ENCODE results near the gene CFAP299. TPM values are rescaled to one million over a fixed set of nuclear protein-coding genes. Genes with fewer than 3 reads are reported as not detected.
"Not testable (repeated sequence)": the region's sequence is repeated elsewhere in the genome, so short reads cannot be mapped to it uniquely, and the experiment has no call there.

CFAP299 gene
- total RNA-seq, 2 experiments from 2014 or later = 0.63 to 3.7 TPM

DNA sequence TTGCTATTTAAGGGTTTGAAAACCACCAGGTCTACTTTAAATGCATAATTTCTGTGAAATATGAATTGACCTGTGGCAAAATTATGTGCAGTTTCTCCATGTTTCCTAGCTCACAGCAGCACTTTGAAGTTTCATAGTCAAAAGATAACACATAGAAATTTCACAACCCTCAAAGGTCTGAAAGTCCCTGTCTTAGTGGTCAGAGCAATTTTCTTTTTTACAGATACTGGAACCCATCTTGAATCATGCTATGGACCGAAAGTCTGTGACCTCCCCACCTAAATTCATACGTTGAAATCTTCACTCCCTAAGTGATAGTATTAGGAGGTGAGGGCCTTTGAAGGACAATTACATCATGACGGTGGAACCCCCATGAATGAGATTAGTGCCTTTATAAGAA is 454.6 kb downstream of the CFAP299 start:
- Histone ChIP-seq H3K4me2 (ENCODE audit: low read length) (no peak overlapping the region), H3K79me2 (ENCODE audit: insufficient read depth, low read depth, low read length) (no peaks in the 10 kb centered on the region), H3K4me1 (ENCODE audit: insufficient read depth, low read length, poor library complexity, severe bottlenecking) (peaks cover 21% of the 10 kb centered on the region), H3K4me3 (ENCODE audit: low read depth, low read length, poor library complexity, severe bottlenecking) (no peak overlapping the region), H3K36me3 (ENCODE audit: insufficient read depth, low read length) (peaks cover 13% of the 10 kb centered on the region; the same call in 1 of the 2 replicates), H3K27ac (ENCODE audit: low read depth, low read length, poor library complexity, severe bottlenecking) (no peak overlapping the region), H2AFZ (ENCODE audit: low read length) (peak overlapping the region; percentile 39; the same call in 1 of the 2 replicates), H3K9me3 (ENCODE audit: low read length) (peaks cover 35% of the 10 kb centered on the region; the same call in 1 of the 2 replicates), H3K9me2 (ENCODE audit: insufficient read depth, low read length) (no peaks in the 10 kb centered on the region), H4K20me1 (ENCODE audit: insufficient read depth, low read length) (no peaks in the 10 kb centered on the region)
- POLR2A ChIA-PET = interaction anchor here (1.0 kb wide), 1 partner anchor 16 kb away, joined by 3 read pairs; no protein-coding TSS in a partner anchor
- no peak for DNase-seq (ENCODE audit: low spot score)
- BruUV-seq (replicated peaks) = no TSS peak
- TF ChIP-seq, protein P1, sequence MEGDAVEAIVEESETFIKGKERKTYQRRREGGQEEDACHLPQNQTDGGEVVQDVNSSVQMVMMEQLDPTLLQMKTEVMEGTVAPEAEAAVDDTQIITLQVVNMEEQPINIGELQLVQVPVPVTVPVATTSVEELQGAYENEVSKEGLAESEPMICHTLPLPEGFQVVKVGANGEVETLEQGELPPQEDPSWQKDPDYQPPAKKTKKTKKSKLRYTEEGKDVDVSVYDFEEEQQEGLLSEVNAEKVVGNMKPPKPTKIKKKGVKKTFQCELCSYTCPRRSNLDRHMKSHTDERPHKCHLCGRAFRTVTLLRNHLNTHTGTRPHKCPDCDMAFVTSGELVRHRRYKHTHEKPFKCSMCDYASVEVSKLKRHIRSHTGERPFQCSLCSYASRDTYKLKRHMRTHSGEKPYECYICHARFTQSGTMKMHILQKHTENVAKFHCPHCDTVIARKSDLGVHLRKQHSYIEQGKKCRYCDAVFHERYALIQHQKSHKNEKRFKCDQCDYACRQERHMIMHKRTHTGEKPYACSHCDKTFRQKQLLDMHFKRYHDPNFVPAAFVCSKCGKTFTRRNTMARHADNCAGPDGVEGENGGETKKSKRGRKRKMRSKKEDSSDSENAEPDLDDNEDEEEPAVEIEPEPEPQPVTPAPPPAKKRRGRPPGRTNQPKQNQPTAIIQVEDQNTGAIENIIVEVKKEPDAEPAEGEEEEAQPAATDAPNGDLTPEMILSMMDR (conservative IDR thresholded peaks at IDR 0.05; ENCODE audit: low read length) = no peak
- no peak for TF ChIP-seq EZH2phosphoT487 (IDR thresholded peaks at IDR 0.05; ENCODE audit: borderline replicate concordance, low read depth, low read length)
- CTCF ChIA-PET (ENCODE audit: unreplicated experiment) = no interaction called here
- intact Hi-C loops (cut with micrococcal nuclease; ENCODE audit: unreplicated experiment) = no loop called here

- DNase-seq (ENCODE audit: low spot score); H3K4me1 ChIP-seq (ENCODE audit: insufficient read depth, low read length, poor library complexity, severe bottlenecking); H2AFZ ChIP-seq (ENCODE audit: low read length); H3K79me2 ChIP-seq (ENCODE audit: insufficient read depth, low read depth, low read length); BruUV-seq (replicated peaks); H3K27ac ChIP-seq (ENCODE audit: low read depth, low read length, poor library complexity, severe bottlenecking); H3K4me2 ChIP-seq (ENCODE audit: low read length); H3K9me2 ChIP-seq (ENCODE audit: insufficient read depth, low read length); CTCF ChIA-PET (ENCODE audit: unreplicated experiment); H3K4me3 ChIP-seq (ENCODE audit: low read depth, low read length, poor library complexity, severe bottlenecking); H4K20me1 ChIP-seq (ENCODE audit: insufficient read depth, low read length); POLR2A ChIA-PET; intact Hi-C loops (cut with micrococcal nuclease; ENCODE audit: unreplicated experiment): not testable (repeated sequence)
- Histone ChIP-seq H3K36me3 (ENCODE audit: insufficient read depth, low read length) (peaks cover 31% of the 10 kb centered on the region; the same call in 1 of the 2 replicates), H3K9me3 (ENCODE audit: low read length) (peaks cover 45% of the 10 kb centered on the region)
Observed at GRCh38 chr4:80793660-80794059, 458.1 kb downstream of the CFAP299 start.

DNA sequence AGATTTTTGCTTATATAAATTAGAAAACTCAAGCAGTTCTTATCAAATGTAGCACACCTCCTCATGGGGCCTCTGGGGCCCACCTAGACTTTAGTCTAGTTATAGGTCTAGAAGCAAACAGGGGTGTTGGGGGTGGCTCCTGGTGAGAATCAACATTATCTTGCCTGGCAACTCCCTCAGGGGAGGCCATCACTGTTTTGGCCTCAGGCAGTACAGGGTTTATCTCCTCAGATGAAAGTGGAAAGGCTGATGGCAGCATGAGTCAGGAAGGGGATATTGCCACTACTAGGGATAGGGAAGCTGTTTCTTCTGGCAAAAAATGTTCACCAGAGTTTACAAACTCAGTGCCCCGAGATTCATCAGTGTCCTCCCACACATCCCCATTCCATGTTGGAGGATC is 462.6 kb downstream of the CFAP299 start:
- intact Hi-C loops (cut with micrococcal nuclease; ENCODE audit: unreplicated experiment) = no loop called here
- H3K4me2 ChIP-seq (ENCODE audit: low read length) = no peak overlapping the region
- no peak overlapping the region; the same call in 1 of the 2 replicates for H2AFZ ChIP-seq (ENCODE audit: low read length)
- ChIA-PET CTCF (ENCODE audit: unreplicated experiment) (no interaction called here), POLR2A (interaction anchor here (0.8 kb wide), 1 partner anchor 187 kb away, joined by 3 read pairs; no protein-coding TSS in a partner anchor)
- peaks cover 39% of the 10 kb centered on the region for H3K9me3 ChIP-seq (ENCODE audit: low read length)
- peaks cover 34% of the 10 kb centered on the region; the same call in 1 of the 2 replicates for H3K36me3 ChIP-seq (ENCODE audit: insufficient read depth, low read length)
- TF ChIP-seq, protein P1 (conservative IDR thresholded peaks at IDR 0.05; ENCODE audit: low read length) = no peak
- no peak for TF ChIP-seq EZH2phosphoT487 (IDR thresholded peaks at IDR 0.05; ENCODE audit: borderline replicate concordance, low read depth, low read length)
- DNase-seq (ENCODE audit: low spot score) = no peak
- no peak overlapping the region for H3K4me3 ChIP-seq (ENCODE audit: low read depth, low read length, poor library complexity, severe bottlenecking)
- H3K9me2 ChIP-seq (ENCODE audit: insufficient read depth, low read length) = no peaks in the 10 kb centered on the region
- no peaks in the 10 kb centered on the region for H3K4me1 ChIP-seq (ENCODE audit: insufficient read depth, low read length, poor library complexity, severe bottlenecking)
- no TSS peak for BruUV-seq (replicated peaks)
- H4K20me1 ChIP-seq (ENCODE audit: insufficient read depth, low read length) = no peaks in the 10 kb centered on the region
- no peak overlapping the region for H3K27ac ChIP-seq (ENCODE audit: low read depth, low read length, poor library complexity, severe bottlenecking)
- no peaks in the 10 kb centered on the region for H3K79me2 ChIP-seq (ENCODE audit: insufficient read depth, low read depth, low read length)

GRCh38 chr4:80800719-80801118 is 465.2 kb downstream of the CFAP299 start:
- POLR2A ChIA-PET = interaction anchor here (1.1 kb wide), 1 partner anchor 13 kb away, joined by 4 read pairs; no protein-coding TSS in a partner anchor
- H3K36me3 ChIP-seq (ENCODE audit: insufficient read depth, low read length) = peaks cover 36% of the 10 kb centered on the region; the same call in 1 of the 2 replicates
- H3K27ac ChIP-seq (ENCODE audit: low read depth, low read length, poor library complexity, severe bottlenecking); H3K79me2 ChIP-seq (ENCODE audit: insufficient read depth, low read depth, low read length); H3K4me1 ChIP-seq (ENCODE audit: insufficient read depth, low read length, poor library complexity, severe bottlenecking); H3K4me3 ChIP-seq (ENCODE audit: low read depth, low read length, poor library complexity, severe bottlenecking); H4K20me1 ChIP-seq (ENCODE audit: insufficient read depth, low read length); H3K4me2 ChIP-seq (ENCODE audit: low read length); intact Hi-C loops (cut with micrococcal nuclease; ENCODE audit: unreplicated experiment); H2AFZ ChIP-seq (ENCODE audit: low read length); H3K9me2 ChIP-seq (ENCODE audit: insufficient read depth, low read length); BruUV-seq (replicated peaks); CTCF ChIA-PET (ENCODE audit: unreplicated experiment): not testable (repeated sequence)
- peaks cover 54% of the 10 kb centered on the region for H3K9me3 ChIP-seq (ENCODE audit: low read length)
- peak; percentile 42 for DNase-seq (ENCODE audit: low spot score)
